GM12892 (cell line): Measurements from ENCODE around the gene DCLK2. TPM values are rescaled to one million over a fixed set of nuclear protein-coding genes. Genes with fewer than 3 reads are reported as not detected.

Experiments used
- DNase-seq: peaks from one replicate; pipeline ENCODE4 v3.0.0; 2011; ENCODE audit not compliant: insufficient read length
- FAIRE-seq: peaks from 2 replicates; lab custom pipeline; 2011; peaks lifted over from hg19 to GRCh38; lab: Jason Lieb, UNC
- POLR2A ChIP-seq: IDR thresholded peaks from 2 replicates; pipeline ENCODE4 v1.6.1; 2011; ENCODE audit warnings: low read depth, low read length, control low read depth
- POLR2AphosphoS5 ChIP-seq: IDR thresholded peaks from 2 replicates; pipeline ENCODE4 v1.6.1; 2011; ENCODE audit warnings: low read depth, low read length, control low read depth
- TAF1 ChIP-seq: IDR thresholded peaks from 2 replicates; pipeline ENCODE4 v1.6.1; 2011; ENCODE audit warnings: low read depth, mild to moderate bottlenecking, control low read depth, low read length, borderline replicate concordance
- polyA plus RNA-seq: library from polyadenylated mRNA; unstranded; fragments of >200 nt; gene quantifications from one replicate; pipeline ENCODE4 v1.2.1, GENCODE V29; 2012; ENCODE audit warnings: missing spikeins, inconsistent platforms; ENCODE audit not compliant: missing spikeins

The DCLK2 gene
- polyA plus RNA-seq = not detected

DNA sequence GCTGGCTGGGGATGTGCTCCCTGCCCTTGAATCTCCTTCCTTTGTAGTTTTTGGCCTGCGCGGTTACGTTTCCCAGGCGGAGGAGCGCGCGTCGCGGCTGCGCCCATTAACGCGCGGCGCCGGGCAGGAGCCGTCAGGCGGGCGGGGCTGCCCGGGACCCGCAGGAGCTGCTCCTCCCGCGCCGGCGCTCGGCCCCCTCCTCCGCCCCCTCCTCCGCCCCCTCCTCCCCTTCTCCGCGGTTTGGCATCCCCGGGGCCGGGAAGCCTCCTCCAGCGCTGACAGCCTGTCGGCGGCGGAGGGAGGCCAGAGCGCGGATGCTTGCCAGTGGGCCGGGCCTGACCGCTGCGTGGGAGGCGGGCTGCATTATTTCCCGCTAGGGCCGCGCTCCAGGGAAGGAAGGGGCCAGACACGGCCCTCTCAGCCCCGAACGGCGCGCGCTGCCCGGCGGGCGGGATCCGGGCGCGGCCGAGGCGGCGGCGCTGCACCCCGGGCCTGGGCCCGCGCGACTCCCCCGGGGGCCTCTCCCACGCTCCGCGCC lies at the start of gene DCLK2:
Gene DCLK2, plus strand, starts transcription at position 405 of the 538 bp plus-strand sequence. CDS start 583 bp downstream, outside the sequence.
- DNase-seq = peak; percentile 25
- TF ChIP-seq POLR2AphosphoS5 (no peak), POLR2A (no peak), TAF1 (no peak)
- FAIRE-seq = no peak

DNA sequence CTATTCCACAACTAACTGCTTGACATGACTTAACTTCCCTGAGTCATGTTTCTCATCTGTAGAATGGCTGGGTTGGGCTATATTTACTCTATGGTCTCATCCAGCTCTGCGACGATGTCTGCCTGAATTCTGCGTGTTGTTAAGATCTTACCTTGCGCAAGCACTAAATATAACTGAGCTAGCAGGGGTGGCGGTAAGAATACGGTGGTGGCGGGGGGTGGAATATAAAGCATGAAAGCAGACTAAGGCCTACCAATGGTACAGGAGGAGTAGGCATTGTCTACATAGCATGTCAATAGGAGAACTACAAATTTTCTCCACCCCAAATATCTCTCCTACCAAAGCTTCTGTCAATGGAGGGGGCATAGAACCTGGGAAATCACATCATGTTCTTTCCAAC lies 45.7 kb upstream of the DCLK2 start:
- DNase-seq (no peak), FAIRE-seq (no peak)
- TF ChIP-seq TAF1 = no peak
- TF ChIP-seq POLR2A = no peak
- TF ChIP-seq POLR2AphosphoS5 = no peak

DNA sequence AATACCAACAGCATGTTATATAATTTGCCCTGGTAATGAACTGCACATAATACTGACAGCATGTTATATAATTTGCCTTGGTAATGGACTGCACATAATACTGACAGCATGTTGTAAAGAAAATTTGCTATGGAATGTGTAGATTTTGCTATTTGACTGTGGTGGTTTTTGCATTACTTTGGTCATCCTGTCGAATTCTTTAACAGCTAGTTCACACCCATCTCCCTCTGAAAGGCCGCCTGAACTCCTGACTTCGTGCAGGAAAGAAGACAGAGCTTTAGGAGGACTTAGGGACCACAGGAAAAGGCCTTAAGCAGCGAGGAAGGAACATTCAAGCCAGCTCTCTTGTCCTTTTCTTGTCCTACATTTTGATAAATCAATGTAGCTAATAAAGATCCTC lies 45.2 kb upstream of the DCLK2 start:
- TF ChIP-seq POLR2A = no peak
- no peak for TF ChIP-seq POLR2AphosphoS5
- no peak for TF ChIP-seq TAF1
- FAIRE-seq (no peak), DNase-seq (no peak)

DNA sequence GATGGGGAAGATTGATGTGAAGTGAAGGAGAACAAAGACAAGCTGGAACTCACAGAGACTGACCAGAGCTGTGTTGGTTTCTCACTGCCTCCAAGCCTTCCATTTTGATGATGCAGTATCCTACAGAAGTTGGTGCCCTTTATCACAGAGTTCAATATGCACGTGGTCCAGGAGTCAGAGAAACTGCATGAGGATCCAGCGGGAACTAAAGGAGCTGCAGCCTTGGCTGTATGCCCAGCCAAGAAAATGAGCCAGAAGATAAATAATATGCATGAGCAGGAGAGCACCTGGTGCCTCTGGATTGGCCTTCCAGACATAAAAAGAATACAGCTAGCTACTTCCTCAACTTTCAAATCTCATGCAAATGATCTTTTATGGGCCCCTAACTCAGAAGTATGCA lies 44.3 kb upstream of the DCLK2 start:
- TF ChIP-seq TAF1 (no peak), POLR2AphosphoS5 (no peak), POLR2A (no peak)
- FAIRE-seq = no peak
- no peak for DNase-seq

DNA sequence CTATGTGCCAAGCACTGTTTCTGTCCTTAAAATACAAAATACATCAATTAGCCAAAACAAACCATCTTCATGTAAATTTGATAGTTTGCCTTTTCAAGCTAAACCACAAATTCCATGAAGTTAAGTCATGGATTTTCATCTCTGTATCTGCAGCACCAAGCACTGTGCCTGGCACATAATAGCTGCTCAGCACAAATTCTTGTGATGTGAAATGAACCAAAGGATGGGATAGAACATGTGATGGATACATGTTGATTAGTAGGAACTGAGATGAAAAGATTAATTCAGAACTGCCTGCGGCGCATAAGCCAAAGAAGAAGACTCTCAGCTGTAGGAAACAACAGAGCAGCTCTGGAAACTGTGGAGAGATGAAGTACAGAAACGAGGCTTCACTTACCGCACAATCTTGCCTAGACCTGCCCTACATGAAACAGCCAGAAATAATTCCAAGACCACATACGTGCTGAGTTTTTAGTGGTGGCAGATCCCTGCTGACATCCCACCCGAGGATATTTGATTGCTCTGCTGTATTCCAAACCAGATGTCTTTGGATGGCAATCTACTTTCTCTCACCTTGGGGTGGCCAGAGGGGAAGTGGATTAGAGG lies 40.9 kb upstream of the DCLK2 start:
- TF ChIP-seq TAF1 (no peak), POLR2AphosphoS5 (no peak), POLR2A (no peak)
- DNase-seq = no peak
- FAIRE-seq = no peak

DNA sequence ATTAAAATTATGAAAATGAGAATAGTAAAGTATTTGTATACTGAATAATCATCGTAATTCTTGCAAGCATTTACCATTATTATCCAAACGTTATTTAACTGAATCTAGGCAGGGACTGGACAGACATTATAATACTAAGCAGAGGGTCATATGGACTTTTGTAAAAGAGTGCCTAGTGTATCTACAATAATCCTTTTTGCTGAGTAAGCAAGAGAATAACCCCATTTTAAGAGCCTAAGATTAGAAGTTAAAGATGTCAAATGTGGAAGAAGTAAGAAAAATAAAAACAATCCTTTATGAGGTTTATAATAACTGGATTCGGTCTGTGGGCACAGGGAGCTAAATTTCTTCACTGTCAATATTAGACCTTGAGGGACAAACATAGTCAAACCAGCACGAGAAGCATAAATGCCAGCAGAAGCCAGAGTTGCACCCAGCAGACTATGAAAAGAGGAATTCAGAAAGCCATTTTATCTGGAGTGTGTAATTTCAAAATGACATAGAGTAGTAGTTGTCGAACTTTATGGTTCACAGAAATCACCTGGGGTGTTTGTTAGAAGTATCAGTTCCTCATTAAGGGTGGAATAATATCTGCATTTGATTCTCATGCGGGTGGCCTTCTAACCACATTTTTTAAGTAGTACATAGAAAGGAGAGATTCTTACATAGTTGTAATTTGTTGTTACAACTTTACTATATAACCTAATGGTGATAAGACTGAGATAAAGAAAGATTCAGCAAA lies 39.7 kb upstream of the DCLK2 start:
- peak; percentile 5 for FAIRE-seq
- DNase-seq = no peak
- no peak for TF ChIP-seq TAF1
- TF ChIP-seq POLR2AphosphoS5 = no peak
- TF ChIP-seq POLR2A = no peak

DNA sequence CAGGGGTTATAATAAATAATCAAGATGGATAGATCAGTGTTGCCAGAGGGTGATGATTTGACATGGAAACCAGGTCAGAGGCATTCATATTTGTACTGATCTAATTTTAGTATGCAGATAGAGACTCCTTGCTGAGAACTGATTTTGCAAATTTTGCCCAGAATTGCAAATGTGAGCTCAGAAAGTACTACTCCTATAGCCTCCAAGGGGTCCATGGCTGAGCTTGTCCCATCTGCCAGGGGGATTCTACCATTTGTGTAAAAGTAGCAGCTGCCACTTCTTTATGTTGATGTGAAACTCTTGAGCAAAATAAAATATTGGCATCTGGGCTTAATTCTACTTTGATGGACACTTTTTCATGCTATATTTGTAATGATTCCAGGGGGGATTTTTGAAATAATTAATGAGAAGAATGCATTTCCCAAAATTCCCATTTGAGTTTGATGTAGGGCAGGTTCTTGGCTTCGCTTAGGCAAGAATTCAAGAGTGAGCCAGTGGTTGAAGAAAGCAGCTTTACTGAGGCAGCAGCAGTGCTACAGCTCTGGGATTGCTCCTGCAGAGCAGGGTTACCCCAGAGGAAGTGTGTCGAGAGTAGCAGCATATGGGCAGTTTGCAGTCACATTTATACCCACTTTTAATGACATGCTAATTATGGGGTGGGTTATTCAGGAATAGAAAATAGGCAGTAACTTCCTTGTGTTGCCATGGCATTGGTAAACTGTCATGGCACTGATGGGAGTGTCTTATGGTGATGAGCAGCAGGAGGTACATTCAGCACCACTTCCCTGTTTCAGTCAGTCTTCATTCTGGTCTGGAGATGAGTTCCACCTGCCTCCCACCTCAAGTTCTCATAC lies 38.7 kb upstream of the DCLK2 start:
- TF ChIP-seq POLR2A (no peak), POLR2AphosphoS5 (no peak), TAF1 (no peak)
- FAIRE-seq = no peak
- no peak for DNase-seq

DNA sequence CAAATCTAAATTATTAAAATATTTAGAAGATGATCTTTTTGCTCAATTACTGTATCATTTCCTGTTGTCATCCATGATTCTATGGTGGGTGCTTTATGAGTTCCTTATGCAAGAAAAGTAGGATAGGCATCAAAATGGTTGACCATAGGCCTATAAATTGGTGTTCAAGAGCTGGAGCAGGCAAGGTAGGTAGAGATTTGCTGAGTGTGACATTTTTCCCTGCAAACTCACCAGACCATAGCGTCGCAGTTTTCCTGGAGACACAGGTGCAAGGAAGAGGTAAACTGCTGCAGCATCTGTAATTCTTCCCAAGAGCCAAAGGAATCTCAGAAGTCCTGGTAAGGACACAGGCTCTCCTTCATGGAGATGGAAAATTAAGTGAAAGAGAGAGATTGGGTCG lies 33.7 kb upstream of the DCLK2 start:
- DNase-seq (no peak), FAIRE-seq (no peak)
- no peak for TF ChIP-seq POLR2AphosphoS5
- TF ChIP-seq POLR2A = no peak
- no peak for TF ChIP-seq TAF1

DNA sequence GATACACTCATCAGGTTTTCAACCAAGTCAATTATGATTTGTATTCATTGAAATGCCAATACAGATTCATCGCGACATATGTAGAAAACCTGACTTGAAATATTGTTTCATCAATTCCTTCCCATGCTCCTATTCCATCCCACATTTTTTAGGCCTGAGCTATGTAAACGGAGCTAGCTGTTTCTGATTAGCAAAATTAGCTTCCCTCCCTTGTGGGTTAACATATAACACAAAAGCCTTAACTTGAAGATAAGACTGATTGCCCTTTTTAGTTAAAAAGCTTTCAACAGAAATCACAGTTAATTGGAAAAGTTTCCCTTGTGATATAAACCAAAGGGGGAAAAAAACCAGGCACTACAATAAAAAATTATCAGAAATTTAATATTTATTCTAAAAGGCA lies 32.8 kb upstream of the DCLK2 start:
- DNase-seq (no peak), FAIRE-seq (no peak)
- TF ChIP-seq POLR2AphosphoS5 (no peak), POLR2A (no peak), TAF1 (no peak)

DNA sequence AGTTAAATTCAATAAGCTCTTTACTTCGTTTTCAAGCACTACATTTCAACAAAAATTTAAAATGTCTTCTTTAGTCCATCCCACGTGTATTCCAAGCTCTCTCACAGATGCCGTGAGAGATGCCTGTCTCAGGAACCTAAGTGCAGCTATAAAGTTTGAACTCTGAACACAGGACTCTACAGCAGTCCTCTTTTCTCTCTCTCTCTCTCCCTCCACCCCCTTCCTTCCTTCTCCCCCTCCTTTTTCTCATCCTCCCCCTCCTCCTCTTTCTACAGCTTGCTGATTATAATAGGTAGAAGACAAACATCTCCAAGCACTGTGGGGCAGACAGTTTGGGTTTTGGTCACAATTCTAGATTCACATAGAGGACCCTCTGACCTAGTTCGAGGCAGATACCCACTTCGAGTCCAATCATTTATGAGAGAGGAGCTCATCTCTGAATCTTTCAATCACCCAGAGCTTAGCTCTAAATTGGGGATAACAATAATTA lies 31.5 kb upstream of the DCLK2 start:
- FAIRE-seq = no peak
- no peak for DNase-seq
- TF ChIP-seq POLR2A (no peak), POLR2AphosphoS5 (no peak), TAF1 (no peak)

DNA sequence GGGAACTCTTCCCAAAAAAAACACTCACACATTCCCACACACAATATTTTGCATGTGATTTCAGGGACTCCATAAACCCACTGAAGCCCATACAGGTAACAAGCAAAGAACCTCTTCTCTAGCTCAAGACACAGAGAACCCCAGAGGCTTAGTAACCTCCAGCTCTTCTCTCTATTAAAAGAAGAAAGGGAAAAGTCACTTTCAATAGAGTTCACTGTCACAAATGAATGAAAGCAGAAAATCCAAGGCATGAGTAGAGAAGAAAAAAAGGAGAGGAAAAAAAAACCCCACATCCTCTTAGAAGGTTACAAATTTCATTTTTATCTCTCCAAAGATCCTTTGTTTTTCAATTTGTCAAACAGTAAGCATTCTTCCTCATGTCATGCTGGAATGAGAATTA lies 30.7 kb upstream of the DCLK2 start:
- TF ChIP-seq POLR2AphosphoS5 = no peak
- TF ChIP-seq TAF1 = no peak
- TF ChIP-seq POLR2A = no peak

DNA sequence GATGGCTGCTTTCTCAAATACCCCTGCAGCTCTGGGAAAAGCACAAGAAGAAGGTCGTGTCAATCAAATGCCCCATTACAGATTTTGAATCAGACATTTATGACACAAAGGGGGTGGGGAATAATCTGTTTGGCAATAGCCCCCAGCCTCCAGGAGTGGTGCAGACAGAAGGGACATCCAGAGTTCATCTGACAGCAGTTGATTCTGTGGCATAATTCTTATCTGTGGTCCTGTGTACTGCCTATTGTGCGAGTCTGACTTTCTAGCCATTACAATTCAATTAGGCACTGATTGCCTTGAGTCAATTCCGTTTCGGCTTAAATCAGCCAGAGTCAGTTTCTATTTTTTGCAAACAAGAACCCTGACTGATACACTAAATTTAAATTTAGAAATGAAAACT lies 28.6 kb upstream of the DCLK2 start:
- no peak for DNase-seq
- TF ChIP-seq POLR2AphosphoS5 (no peak), POLR2A (no peak), TAF1 (no peak)
- FAIRE-seq = no peak

More for the DNA sequence above, 30.7 kb upstream of the DCLK2 start:
- FAIRE-seq (no peak), DNase-seq (no peak)
